EH (cell line): ENCODE data around the gene COL5A2.

Experiments used
- DNase-seq: peaks from one replicate; pipeline ENCODE4 v3.0.0-alpha.2; 2015; ENCODE audit warnings: low read depth

The COL5A2 gene

GRCh38 chr2:189102735-189103134 lies 76.8 kb downstream of the COL5A2 start:
- no peak for DNase-seq

DNA sequence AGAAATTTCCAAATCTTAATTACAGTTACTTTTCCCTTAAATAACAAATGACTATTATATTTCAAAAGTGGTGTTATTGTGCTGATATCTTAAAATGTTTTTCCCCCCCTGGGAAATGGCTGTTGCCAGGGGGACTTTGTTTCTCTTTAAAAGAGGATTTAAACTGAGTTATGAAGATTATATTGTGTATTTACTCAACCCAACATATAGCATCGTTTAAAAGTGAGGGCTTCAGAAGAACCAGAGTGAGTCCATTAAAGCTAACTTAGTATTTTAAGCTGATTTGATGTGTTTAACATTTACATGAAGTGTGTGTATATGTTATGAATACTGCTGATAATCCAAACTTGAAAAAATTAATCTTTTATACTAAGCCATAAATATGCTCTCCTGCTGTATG lies 81.6 kb downstream of the COL5A2 start:
- DNase-seq, result no peak

GRCh38 chr2:189096769-189097447 lies 82.7 kb downstream of the COL5A2 start:
- peak; percentile 93 for DNase-seq

GRCh38 chr2:189095101-189095500 lies 84.5 kb downstream of the COL5A2 start:
- no peak for DNase-seq

DNA sequence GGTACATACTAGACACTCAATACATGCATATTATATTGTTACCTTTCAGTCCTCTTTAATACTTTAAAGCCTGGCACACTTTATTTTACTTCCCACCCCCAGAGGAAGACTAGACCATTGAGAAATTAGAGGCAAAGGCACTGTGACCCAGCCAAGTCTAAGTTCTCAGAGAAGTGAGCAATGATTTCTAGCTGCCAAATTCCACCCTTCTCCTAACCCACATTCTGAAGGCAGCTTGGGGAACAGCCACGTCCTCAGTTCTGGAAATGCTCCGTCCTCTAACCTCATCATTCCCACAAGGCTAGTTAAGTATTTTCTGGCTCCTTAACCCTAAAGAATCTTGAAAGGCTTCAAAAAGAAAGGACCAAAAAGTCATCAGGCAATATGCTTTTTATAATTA lies 86.6 kb downstream of the COL5A2 start:
- DNase-seq, result peak; percentile 82

GRCh38 chr2:189091253-189091652 lies 88.3 kb downstream of the COL5A2 start:
- DNase-seq, result peak; percentile 54

GRCh38 chr2:189088591-189089205 lies 90.9 kb downstream of the COL5A2 start:
- DNase-seq, result peak; percentile 39

DNA sequence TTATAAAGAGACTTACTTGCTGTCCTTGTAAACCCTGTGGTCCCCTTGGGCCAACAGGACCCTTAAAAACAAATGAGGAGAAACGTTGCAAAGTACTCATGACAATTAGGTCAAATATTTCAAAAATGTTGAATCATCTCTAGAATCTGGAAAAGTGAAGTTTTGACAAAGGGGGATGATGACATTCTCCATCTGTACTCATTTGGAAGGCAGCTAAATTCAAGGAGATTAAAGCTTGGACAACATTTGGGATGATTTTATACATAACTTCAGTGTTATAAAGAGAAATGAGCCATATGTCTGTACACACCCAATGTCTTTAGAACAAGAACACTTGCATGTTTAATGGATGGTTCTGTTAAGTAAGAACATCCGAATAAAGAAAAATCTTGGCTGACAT lies 92.9 kb downstream of the COL5A2 start:
- peak; percentile 91 for DNase-seq

GRCh38 chr2:189086250-189086649 lies 93.3 kb downstream of the COL5A2 start:
- DNase-seq, result no peak

GRCh38 chr2:189083606-189084005 lies 96.0 kb downstream of the COL5A2 start:
- DNase-seq, result no peak

GRCh38 chr2:189083106-189083505 lies 96.5 kb downstream of the COL5A2 start:
- DNase-seq, result no peak

DNA sequence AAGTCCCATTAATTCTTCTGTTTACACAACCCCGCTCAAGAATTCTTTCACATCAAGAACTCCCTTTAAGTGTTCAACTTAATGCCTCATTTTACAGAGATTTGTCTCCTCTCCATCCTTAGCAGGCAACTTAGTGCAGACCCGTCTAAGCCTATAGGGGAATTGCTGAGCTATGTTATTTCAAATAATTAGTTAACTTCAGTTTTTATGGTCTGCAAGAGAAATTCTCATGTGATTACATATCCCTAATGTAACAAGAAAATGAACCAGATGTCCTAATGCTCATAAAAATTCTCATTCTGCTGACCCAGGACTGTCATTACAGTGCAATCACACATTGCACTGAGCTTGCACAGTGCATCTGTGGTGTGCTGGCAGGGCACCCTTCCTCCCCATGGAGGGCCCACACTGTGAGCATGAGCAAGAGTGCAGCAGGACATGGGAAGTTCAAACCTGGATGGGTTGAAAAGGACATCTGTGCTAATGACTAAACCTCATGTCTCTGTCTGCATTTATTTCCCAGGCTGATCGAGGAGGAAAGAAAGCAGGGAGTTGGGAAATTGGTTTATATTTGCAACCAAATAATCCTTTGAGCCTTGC lies 97.1 kb downstream of the COL5A2 start:
- DNase-seq, result peak; percentile 96

DNA sequence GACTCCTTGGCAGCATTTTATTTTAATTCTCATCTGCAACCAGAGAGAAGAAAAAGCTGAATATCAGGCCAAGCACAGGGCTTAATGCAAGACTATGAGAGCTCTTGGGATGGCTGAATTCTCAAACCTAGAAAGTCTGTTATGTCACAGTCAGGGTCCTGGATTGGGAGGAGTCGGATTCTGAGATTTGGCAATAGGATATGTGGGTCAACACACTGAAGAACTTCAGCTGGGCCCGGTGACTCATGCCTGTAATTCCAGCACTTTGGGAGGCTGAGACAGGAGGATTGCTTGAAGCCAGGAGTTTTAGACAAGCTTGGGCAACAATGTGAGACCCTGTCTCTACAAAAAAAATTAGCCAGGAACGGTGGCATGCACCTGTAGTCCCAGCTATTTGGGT lies 103.0 kb downstream of the COL5A2 start:
- DNase-seq, result peak; percentile 62

DNA sequence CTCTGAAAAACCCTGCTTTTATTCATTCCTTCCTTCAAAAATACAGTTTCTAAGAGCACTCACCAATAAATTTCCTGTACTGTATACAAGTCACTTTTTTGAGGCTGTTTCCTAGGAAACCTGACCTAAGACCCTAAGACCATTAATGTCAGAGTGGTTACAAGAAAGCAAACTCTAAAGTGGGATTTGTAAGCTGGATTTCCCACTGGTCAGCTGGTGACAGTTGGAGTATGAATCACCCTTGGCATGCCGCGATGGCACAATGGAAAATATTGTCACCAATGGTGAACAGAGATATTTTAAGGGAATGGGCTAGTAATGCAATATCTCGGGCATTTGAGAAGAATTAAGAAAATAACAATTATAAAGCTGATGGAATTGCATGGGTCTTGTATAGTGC lies 103.4 kb downstream of the COL5A2 start:
- DNase-seq, result no peak

GRCh38 chr2:189074506-189074905 lies 105.1 kb downstream of the COL5A2 start:
- DNase-seq, result no peak

DNA sequence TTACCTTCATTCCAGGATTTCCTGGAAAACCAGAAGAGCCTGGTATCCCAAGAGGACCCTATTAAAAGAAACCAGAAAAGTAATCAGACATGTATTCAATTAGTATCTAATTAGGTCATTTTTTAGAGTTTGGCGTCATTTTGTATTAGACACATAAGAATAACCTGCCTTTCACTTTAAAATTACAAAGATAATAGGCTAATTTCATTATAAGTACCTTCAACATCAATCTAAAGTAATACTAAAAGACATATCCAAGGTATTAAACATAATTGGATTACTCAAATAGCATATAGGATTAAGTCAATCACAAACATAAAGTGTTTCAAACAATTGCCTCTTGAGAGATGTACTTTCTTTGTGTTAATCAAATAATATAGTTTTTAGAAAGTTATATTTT lies 107.5 kb downstream of the COL5A2 start:
- no peak for DNase-seq

DNA sequence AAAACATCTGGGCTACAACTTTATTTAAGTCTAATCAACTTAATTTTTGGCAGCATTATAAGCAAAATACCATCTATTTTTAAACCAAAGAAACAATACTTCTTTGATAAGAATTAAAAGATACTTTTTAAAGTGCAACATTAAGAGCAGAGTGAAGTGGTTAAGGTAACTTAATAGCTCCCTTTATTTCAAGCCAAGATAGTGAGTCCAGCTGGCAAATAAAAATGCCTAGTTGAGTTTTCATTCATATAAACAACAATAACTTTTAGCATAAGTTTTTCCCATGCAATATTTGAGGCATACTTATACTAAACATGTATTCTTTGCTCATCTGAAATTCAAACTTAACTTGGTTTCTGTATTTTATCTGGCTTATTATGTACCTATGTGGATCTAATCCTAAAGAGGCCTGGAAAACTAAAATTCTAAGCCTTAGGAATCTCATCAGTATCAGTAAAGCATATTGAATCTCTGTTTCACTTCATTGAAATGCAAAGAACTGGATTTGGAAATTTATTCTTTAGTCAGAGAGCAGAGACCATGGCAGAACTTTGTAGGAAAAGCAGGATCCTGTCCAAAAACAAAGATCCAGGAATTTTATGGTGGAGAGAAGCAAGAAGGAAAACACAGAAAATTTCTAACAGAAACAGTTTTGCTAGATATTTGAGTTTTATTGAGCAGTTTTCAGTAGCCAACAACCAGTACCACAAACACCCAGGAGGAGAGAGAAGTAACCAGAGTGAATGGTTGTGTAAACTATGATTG lies 109.5 kb downstream of the COL5A2 start:
- DNase-seq, result no peak

- DNase-seq, result no peak
Measured at GRCh38 chr2:189066037-189066436, 113.5 kb downstream of the COL5A2 start.

GRCh38 chr2:189060096-189060642 lies 119.4 kb downstream of the COL5A2 start:
- peak; percentile 57 for DNase-seq

DNA sequence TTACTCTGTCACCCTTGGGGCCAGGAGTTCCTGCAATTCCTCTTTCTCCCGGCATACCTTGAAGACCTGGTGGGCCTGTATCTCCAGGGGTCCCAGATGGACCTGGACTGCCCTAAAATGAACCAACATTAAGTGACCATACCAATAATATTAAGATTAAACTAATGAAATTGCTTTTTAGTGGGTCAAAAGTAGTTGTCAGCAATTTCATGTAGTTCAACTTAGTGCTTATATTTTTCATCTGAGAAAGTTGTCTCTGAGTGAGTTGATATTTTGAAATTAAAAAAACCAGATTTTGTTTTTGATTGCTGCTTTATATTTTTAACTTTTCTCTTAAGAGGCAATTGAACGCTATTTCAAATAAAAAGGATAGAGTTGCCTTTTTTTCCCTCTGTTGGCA lies 122.2 kb downstream of the COL5A2 start:
- DNase-seq, result no peak

DNA sequence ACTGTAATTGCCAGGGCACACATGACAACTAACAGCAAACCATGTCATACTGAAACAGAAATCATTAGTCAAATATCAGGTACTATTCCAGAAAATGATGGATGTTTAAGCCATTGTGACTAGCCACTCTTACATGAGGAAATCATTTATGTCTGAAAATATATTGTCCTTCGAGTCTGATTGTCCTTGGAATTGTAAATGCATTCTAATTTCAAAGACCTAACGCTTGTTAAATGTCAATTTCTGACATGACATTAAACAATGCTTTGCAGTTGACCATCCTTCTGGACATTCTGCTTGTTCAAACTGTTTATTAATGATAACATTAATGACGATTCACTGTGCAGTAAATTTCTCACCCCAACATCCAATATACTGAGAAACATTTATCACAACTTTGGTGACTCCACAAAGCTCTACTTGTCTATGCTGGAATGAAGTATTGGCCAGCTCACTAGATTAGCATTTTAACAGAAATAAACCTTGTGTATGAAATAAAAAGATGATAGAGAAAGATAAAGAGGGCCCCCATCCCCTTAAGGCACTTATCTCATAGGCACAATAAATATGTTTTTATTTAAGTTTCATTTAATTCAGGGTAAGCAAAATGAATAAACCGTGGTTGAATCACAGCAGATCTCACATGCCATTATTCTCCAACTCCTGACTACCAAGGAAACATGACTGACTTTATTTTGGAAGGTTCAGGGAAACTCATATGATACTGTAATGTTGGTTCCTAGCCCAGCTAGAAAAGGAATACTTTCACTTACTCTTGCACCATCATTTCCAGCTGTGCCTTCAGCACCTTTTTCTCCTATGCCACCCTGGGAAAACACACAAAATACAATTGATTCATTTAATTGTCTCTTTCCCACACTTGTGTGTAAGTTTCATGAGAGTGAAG lies 123.1 kb downstream of the COL5A2 start:
- peak; percentile 35 for DNase-seq
